Activated CD4-positive, CD25-positive, alpha-beta regulatory T cell treated with anti-CD3 and anti-CD28 coated beads, Interleukin-2, amount 50 U/mL, for 72 hours (primary cell): Measurements from ENCODE around the gene MASP2.

Experiments
- DNase-seq: peaks from one replicate; pipeline ENCODE4 v3.0.0; 2021

The MASP2 gene

GRCh38 chr1:10987840-10988417 is 59.1 kb downstream of the MASP2 start:
- no peak for DNase-seq

- DNase-seq: no peak
Observed at GRCh38 chr1:10986525-10986890, 60.5 kb downstream of the MASP2 start.

- no peak for DNase-seq
Observed at GRCh38 chr1:10980841-10981727, 66.0 kb downstream of the MASP2 start.

GRCh38 chr1:10980094-10980577 is 66.9 kb downstream of the MASP2 start:
- no peak for DNase-seq

- DNase-seq: no peak
Observed at GRCh38 chr1:10979483-10979920, 67.5 kb downstream of the MASP2 start.

- no peak for DNase-seq
Observed at GRCh38 chr1:10978719-10979118, 68.3 kb downstream of the MASP2 start.
